ENCODE results near the gene CELF1.

The CELF1 gene

GRCh38 chr11:47501101-47501500 lies 51.8 kb downstream of the CELF1 start:
- no peak for DNase-seq (ENCODE audit: extremely low spot score)
- POLR2A ChIA-PET, result no interaction called here
- no peak for TF ChIP-seq CTCF (IDR thresholded peaks at IDR 0.05; ENCODE audit: control extremely low read depth, extremely low read depth, low read depth, missing control alignments)
- CTCF ChIA-PET, result interaction anchor here (1.1 to 2.5 kb wide), 6 partner anchors 9 to 98 kb away, joined by 3 to 8 read pairs (median 3); no protein-coding TSS in a partner anchor

GRCh38 chr11:47500121-47500520 lies 52.8 kb downstream of the CELF1 start:
- ChIA-PET POLR2A (no interaction called here), CTCF (interaction anchor here (1.1 to 2.5 kb wide), 4 partner anchors 9 to 97 kb away, joined by 3 to 8 read pairs (median 4); no protein-coding TSS in a partner anchor)
- no peak for TF ChIP-seq CTCF (IDR thresholded peaks at IDR 0.05; ENCODE audit: control extremely low read depth, extremely low read depth, low read depth, missing control alignments)
- no peak for DNase-seq (ENCODE audit: extremely low spot score)

- CTCF ChIA-PET, result interaction anchor here (2.0 to 2.5 kb wide), 3 partner anchors 8 to 118 kb away, joined by 6 to 9 read pairs (median 8); no protein-coding TSS in a partner anchor
- TF ChIP-seq CTCF (IDR thresholded peaks at IDR 0.05; ENCODE audit: control extremely low read depth, extremely low read depth, low read depth, missing control alignments), result no peak
- POLR2A ChIA-PET, result no interaction called here
- no peak for DNase-seq (ENCODE audit: extremely low spot score)
Measured at GRCh38 chr11:47499614-47500013, 53.3 kb downstream of the CELF1 start.

- TF ChIP-seq CTCF (IDR thresholded peaks at IDR 0.05; ENCODE audit: control extremely low read depth, extremely low read depth, low read depth, missing control alignments), result no peak
- POLR2A ChIA-PET, result no interaction called here
- no peak for DNase-seq (ENCODE audit: extremely low spot score)
- CTCF ChIA-PET, result interaction anchor here (2.0 to 2.5 kb wide), 3 partner anchors 8 to 118 kb away, joined by 6 to 9 read pairs (median 8); no protein-coding TSS in a partner anchor
Measured at GRCh38 chr11:47499161-47499560, 53.8 kb downstream of the CELF1 start.

GRCh38 chr11:47498584-47499152 lies 54.3 kb downstream of the CELF1 start:
- no peak for DNase-seq (ENCODE audit: extremely low spot score)
- TF ChIP-seq CTCF (IDR thresholded peaks at IDR 0.05; ENCODE audit: control extremely low read depth, extremely low read depth, low read depth, missing control alignments), result no peak
- ChIA-PET CTCF (interaction anchor here (0.8 to 2.4 kb wide), 4 partner anchors 9 to 119 kb away, joined by 3 to 9 read pairs (median 8); no protein-coding TSS in a partner anchor), POLR2A (no interaction called here)

- ChIA-PET POLR2A (no interaction called here), CTCF (interaction anchor here (0.8 to 2.4 kb wide), 4 partner anchors 9 to 119 kb away, joined by 3 to 9 read pairs (median 8); no protein-coding TSS in a partner anchor)
- TF ChIP-seq CTCF (IDR thresholded peaks at IDR 0.05; ENCODE audit: control extremely low read depth, extremely low read depth, low read depth, missing control alignments), result no peak
- DNase-seq (ENCODE audit: extremely low spot score), result no peak
Measured at GRCh38 chr11:47498149-47498548, 54.8 kb downstream of the CELF1 start.

Measured in GM10248 (cell line).